GM19025 (cell line): Measurements from ENCODE around the gene TMEM167A.

Experiments
- ATAC-seq: cut with Tn5 transposase; IDR thresholded peaks from one replicate; pipeline ENCODE4 v1.9.1; 2021; ENCODE audit warnings: mild to moderate bottlenecking, low read depth, moderate library complexity; ENCODE audit not compliant: unreplicated experiment

Gene TMEM167A, protein sequence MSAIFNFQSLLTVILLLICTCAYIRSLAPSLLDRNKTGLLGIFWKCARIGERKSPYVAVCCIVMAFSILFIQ

GRCh38 chr5:83076742-83077661 is at the start of gene TMEM167A, which contains the start of gene XRCC4:
Gene TMEM167A, minus strand, starts transcription at chr5:83077394. Its CDS starts 71 bp downstream, at chr5:83077323.
Gene XRCC4, plus strand, starts transcription at chr5:83077547. Its CDS starts 27,373 bp downstream, at chr5:83104920.
- ATAC-seq, result peak; percentile 98

- ATAC-seq, result no peak
These were observed 49.3 kb upstream of the TMEM167A start for GRCh38 chr5:83126501-83126900.

DNA sequence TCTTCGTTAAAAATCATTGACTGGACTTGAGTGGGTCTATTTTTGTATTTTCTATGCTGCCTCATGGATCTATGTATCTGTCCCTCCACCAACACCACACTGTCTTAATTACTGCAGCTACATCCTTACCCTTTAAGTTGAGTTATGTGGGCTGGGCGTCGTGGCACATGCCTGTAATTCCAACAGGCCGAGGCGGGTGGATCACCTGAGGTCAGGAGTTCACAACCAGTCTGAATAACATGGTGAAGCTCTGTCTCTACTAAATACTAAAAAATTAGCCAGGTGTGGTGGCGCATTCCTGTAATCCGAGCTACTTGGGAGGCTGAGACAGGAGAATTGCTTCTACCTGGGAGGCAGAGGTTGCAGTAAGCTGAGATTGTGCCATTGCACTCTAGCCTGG is 48.4 kb upstream of the TMEM167A start:
- ATAC-seq, result no peak

GRCh38 chr5:83124593-83124992 is 47.4 kb upstream of the TMEM167A start:
- no peak for ATAC-seq

- ATAC-seq, result no peak
These were observed 41.8 kb upstream of the TMEM167A start for GRCh38 chr5:83118976-83119375.

- ATAC-seq, result no peak
These were observed 41.3 kb upstream of the TMEM167A start for GRCh38 chr5:83118471-83118870.

DNA sequence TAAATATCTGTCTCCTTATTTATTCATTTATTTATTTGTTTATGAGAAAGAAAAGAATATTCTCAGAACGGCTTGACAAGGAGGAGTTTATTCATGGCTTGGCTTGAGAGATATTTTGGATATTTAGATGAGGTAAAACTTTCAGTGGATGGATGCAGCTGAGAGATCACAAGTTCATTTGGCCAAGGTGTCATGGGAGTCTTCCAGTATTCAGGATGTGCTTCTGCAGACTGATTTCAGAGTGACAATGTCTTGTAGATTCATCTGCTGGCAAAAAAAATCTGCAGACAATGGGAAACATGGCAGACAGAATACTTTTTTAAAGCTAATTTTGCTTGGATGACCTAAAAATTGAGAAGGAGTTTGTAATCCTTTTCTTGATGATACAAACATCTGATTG is 38.6 kb upstream of the TMEM167A start:
- no peak for ATAC-seq

DNA sequence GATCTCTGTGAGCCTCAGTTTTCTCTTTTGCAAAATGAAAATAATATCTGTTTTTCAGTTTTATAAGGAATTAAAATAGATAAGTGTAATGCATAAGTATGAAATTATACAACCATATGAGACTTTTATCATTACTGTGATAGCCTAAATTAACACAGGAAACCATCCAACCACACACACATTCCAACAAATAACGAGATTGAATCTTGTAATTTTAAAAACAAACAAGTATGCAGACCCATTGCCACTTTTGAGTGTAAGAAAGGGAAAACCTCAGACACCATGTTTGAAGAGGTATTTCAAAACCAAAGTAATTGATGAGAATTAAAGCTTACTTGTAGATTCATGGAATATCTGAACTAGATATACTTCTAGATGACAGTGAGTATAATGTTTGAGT is 32.2 kb upstream of the TMEM167A start:
- no peak for ATAC-seq

GRCh38 chr5:83107692-83108420 is 30.7 kb upstream of the TMEM167A start:
- no peak for ATAC-seq

DNA sequence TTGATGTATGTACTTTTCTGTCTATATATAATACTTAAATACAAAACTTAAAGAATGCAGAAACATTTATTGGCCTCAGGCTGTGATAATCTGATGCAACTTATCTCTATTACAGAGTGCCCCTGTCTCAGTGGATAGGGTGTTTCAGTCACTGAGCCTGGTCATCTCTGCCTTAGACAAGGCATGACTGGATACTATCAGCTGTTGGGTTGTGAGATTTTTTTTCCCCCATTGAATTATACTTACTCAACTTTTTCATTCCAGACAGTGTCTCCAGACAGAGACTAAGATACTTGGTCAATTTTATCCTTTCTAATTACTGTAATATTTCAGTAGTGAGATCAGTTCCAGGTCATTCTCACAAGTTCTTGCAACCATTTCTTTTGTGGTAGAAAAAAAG is 26.8 kb upstream of the TMEM167A start:
- ATAC-seq, result no peak

DNA sequence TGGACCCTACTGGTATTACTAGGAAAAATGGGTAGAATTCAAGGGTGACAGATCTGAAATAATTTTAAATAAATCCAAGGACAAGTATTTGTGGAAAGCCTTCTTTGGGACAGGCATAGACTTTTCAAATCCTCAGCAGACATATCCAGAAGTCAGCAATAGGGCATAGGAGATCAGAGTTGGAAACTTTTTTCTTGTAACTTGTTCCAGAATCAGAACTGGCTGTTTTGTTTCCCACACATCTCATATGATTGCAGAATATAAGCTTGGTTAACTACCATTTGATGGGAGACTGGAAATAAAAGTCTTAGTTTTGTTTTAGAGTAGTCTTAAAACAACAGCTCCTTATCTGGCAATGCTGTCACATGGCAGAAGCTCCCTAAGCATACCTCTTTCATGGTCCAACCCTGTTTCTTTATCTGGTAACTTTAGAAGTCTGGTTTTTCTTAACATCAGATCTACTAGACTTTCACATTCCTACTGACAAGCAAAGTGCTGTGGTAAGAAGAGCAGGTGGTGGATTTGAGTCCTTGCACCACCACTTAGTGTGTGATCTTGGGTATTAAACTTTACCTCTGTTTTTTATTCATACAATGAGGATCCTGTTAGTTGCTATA is 25.3 kb upstream of the TMEM167A start:
- no peak for ATAC-seq

DNA sequence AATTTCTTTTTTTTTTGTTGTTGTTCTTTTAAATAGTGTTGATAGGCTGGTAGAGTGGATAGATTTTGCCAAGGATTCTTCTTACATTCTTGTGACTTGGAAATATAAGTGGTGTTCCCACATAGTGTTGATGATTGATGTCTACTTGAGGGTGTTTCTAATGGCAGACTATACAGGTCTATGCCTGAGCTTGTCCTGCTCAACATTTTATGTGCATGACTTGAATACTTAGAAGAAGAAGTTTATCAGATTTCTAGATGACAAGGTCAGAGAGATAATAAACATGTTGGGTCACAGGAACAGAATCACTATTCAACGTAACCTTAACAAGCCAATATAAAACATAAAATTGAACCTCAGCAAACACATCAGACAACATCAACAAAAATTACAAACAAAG is 24.3 kb upstream of the TMEM167A start:
- ATAC-seq, result no peak

GRCh38 chr5:83099445-83099844 is 22.3 kb upstream of the TMEM167A start:
- ATAC-seq, result no peak

- ATAC-seq, result no peak
These were observed 21.8 kb upstream of the TMEM167A start for GRCh38 chr5:83099001-83099400.

DNA sequence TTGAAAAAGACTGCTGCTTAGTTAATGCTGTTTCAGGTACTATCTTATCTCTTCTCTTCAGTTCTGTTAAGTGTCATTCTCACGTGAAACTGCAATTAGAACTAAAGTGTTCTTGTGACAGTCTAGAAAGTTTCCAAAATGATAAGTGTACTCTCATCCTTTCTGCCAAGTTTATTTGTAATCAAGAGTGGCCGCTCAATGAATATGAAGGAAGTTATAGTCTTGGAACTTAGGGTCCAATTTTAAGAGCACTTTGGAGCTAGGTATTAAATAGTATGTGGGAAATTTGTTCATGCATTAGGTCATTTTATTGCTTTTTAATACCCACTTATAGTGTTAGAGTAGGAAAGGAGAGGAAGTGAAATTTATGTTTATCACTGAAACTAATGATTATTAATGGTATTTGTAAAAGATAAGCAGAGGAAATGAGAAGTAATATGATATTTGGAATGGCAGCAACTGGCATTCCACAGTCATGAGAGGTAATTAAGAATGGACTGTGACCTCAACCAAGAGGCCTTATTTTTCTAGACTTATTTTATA is 20.6 kb upstream of the TMEM167A start:
- ATAC-seq, result no peak

DNA sequence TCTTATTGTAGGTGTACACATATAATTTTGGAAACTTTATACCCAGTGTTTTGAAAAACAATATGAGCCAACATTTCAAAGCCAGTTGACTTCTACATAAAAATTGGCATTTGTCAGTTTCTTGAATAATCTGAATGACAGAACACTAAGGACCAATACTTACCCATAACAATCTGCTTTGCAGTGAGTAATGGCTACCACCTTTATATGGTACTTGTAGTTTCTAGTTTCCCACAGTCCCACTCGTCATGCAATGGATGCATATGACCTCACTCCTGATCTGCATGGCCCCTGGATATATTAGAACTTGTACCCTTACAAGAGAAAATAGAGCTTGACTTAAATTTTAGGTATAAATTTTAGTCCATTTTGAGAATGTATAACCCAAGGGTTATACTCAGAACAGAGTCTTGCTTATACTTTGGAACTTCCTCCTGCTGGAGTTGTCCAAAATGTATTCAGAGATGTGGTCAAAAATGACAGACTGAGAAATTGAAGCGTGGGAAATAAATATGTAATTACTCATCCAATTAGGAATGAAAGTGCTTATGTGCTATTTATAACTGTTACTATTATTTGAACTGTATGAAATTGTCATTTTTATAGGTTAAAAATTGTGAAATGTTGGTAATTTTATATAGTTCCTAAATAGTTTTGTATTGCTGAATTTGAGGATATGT is 19.6 kb upstream of the TMEM167A start:
- no peak for ATAC-seq

DNA sequence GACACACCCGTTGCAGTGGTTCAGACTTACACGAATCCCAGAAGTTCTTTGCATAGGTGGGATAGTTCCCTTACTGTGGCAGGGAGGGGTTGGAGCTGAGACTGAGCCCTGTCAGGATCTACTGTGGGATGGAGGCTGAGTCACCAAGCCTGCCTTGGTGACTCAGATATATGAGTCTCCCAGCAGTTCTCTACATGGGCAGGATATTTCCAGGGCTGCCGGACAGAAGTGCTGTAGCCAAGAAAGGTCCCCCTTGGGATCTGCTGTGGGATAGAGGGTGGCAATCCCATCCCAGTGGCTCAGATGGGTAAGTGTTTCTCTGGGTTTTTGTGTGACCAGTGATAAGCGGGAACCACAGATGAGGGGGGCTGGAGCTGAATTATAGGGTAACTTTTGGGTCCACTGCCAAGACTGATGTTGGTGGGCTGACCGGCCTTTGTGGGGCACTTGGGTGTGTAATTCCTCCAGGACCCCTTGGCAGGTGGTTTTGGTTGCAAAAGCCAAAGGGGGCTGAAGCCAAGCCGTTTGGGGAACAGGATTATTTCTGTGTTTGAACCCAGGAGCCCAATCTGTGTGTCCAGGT is 18.9 kb upstream of the TMEM167A start:
- ATAC-seq, result no peak

GRCh38 chr5:83095163-83095956 is 18.2 kb upstream of the TMEM167A start:
- no peak for ATAC-seq

GRCh38 chr5:83093692-83094091 is 16.5 kb upstream of the TMEM167A start:
- no peak for ATAC-seq
